HL-60 (cell line): ENCODE results near the gene PFN2.
A peak's percentile ranks its signal among the peaks of the same experiment; 100 is the strongest.

Experiments
- DNase-seq, 2 experiments: peaks; one replicate each; pipeline ENCODE4 v3.0.0-alpha.2; 2010 to 2020; ENCODE audit warnings: low read depth in 1 of 2, low spot score in 1 of 2
- H3K27ac ChIP-seq: fragments of 250-450 bp; sonication (Bioruptor Pico); replicated peaks from 2 replicates; pipeline ENCODE4 v1.5.1; 2020; ENCODE audit warnings: mild to moderate bottlenecking, moderate library complexity
- H3K27me3 ChIP-seq: fragments of 250-450 bp; sonication (Bioruptor Pico); 2 replicates; pipeline ENCODE4 v1.5.1; 2021; ENCODE audit warnings: mild to moderate bottlenecking, moderate library complexity; ENCODE audit not compliant: insufficient read depth, poor library complexity, severe bottlenecking
- H3K4me3 ChIP-seq: replicated peaks from 2 replicates; pipeline ENCODE4 v1.5.1; 2011; ENCODE audit warnings: mild to moderate bottlenecking, control low read depth, low read length; ENCODE audit not compliant: insufficient read depth
- GABPA ChIP-seq: IDR thresholded peaks from 2 replicates; pipeline ENCODE4 v1.6.1; 2012; ENCODE audit warnings: low read depth
- POLR2AphosphoS5 ChIP-seq: IDR thresholded peaks from 2 replicates; pipeline ENCODE4 v1.6.1; 2012; ENCODE audit warnings: low read depth
- REST ChIP-seq: IDR thresholded peaks from 2 replicates; pipeline ENCODE4 v1.6.1; 2012; ENCODE audit warnings: low read depth; ENCODE audit not compliant: insufficient replicate concordance
- SPI1 ChIP-seq: IDR thresholded peaks from 2 replicates; pipeline ENCODE4 v1.6.1; 2012; ENCODE audit warnings: low read depth, mild to moderate bottlenecking, borderline replicate concordance
- TF ChIP-seq, protein P1 (sequence below): IDR thresholded peaks from one replicate; pipeline ENCODE4 v1.5.1; 2011; ENCODE audit warnings: low read length, control low read depth, inconsistent platforms; ENCODE audit not compliant: insufficient read depth

PFN2 gene

GRCh38 chr3:149968216-149968615 lies 2.5 kb downstream of the PFN2 start:
- H3K4me3 ChIP-seq: no peak overlapping the region
- TF ChIP-seq, protein P1, sequence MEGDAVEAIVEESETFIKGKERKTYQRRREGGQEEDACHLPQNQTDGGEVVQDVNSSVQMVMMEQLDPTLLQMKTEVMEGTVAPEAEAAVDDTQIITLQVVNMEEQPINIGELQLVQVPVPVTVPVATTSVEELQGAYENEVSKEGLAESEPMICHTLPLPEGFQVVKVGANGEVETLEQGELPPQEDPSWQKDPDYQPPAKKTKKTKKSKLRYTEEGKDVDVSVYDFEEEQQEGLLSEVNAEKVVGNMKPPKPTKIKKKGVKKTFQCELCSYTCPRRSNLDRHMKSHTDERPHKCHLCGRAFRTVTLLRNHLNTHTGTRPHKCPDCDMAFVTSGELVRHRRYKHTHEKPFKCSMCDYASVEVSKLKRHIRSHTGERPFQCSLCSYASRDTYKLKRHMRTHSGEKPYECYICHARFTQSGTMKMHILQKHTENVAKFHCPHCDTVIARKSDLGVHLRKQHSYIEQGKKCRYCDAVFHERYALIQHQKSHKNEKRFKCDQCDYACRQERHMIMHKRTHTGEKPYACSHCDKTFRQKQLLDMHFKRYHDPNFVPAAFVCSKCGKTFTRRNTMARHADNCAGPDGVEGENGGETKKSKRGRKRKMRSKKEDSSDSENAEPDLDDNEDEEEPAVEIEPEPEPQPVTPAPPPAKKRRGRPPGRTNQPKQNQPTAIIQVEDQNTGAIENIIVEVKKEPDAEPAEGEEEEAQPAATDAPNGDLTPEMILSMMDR: no peak
- TF ChIP-seq SPI1 (no peak), GABPA (no peak), REST (no peak), POLR2AphosphoS5 (no peak)
- H3K27me3 ChIP-seq: peaks cover 16% of the 10 kb centered on the region
- no peak overlapping the region for H3K27ac ChIP-seq
- no peak for DNase-seq

- H3K27me3 ChIP-seq: peaks cover 12% of the 10 kb centered on the region
- H3K27ac ChIP-seq: no peak overlapping the region
- no peak overlapping the region for H3K4me3 ChIP-seq
- TF ChIP-seq, protein P1: peak; percentile 26
- no peak for TF ChIP-seq REST
- no peak for DNase-seq
Measured at GRCh38 chr3:149967086-149967685, 3.5 kb downstream of the PFN2 start.

GRCh38 chr3:149965278-149965677 lies 5.4 kb downstream of the PFN2 start:
- no peak for TF ChIP-seq REST
- TF ChIP-seq GABPA: no peak
- no peak for TF ChIP-seq POLR2AphosphoS5
- peak; percentile 13; the same call in 1 of the 2 replicates for TF ChIP-seq SPI1
- no peak for DNase-seq
- Histone ChIP-seq H3K27ac (no peak overlapping the region), H3K27me3 (peaks cover 3% of the 10 kb centered on the region), H3K4me3 (no peak overlapping the region)
